ENCODE data around the gene SOBP. TPM values are rescaled to one million over a fixed set of nuclear protein-coding genes. Genes with fewer than 3 reads are reported as not detected.

SOBP gene
- total RNA-seq, 1 donor from 2014 or later = 6.8 TPM

- Histone ChIP-seq H3K36me3 (no peaks in the 10 kb centered on the region), H3K27ac (no peak overlapping the region), H3K9me3 (no peaks in the 10 kb centered on the region), H3K4me1 (no peaks in the 10 kb centered on the region), H3K4me3 (no peak overlapping the region), H3K27me3 (no peaks in the 10 kb centered on the region)
- intact Hi-C loops (cut with DNase I) = no loop called here
- ATAC-seq = no peak
- TF ChIP-seq, protein P1, sequence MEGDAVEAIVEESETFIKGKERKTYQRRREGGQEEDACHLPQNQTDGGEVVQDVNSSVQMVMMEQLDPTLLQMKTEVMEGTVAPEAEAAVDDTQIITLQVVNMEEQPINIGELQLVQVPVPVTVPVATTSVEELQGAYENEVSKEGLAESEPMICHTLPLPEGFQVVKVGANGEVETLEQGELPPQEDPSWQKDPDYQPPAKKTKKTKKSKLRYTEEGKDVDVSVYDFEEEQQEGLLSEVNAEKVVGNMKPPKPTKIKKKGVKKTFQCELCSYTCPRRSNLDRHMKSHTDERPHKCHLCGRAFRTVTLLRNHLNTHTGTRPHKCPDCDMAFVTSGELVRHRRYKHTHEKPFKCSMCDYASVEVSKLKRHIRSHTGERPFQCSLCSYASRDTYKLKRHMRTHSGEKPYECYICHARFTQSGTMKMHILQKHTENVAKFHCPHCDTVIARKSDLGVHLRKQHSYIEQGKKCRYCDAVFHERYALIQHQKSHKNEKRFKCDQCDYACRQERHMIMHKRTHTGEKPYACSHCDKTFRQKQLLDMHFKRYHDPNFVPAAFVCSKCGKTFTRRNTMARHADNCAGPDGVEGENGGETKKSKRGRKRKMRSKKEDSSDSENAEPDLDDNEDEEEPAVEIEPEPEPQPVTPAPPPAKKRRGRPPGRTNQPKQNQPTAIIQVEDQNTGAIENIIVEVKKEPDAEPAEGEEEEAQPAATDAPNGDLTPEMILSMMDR (IDR thresholded peaks at IDR 0.05) = no peak
- DNase-seq = no peak
Observed at GRCh38 chr6:107574856-107575255, 84.9 kb downstream of the SOBP start.

DNA sequence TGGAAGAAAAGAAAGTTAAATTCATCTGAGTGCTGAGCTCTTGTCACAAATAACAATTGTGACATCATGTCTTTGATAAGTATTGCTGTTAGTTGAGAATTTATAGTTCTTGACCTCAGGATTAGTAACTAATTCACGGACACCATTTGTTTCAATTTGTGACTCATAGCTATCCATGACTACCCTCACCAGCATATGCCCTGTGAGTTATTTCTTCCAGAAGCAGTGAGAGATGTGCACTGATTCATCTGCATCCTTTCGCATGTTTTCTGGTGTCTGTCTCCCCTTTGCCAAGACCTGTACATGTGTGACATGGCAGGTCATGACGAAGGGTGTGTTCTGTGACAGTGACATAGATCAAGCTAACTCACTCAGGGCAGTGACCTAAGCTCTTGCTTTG lies 86.9 kb downstream of the SOBP start:
- Histone ChIP-seq H3K27ac (no peak overlapping the region), H3K9me3 (no peaks in the 10 kb centered on the region), H3K4me1 (no peaks in the 10 kb centered on the region), H3K36me3 (no peaks in the 10 kb centered on the region), H3K27me3 (no peaks in the 10 kb centered on the region), H3K4me3 (no peak overlapping the region)
- DNase-seq = no peak
- TF ChIP-seq, protein P1 (IDR thresholded peaks at IDR 0.05) = no peak
- ATAC-seq = no peak
- intact Hi-C loops (cut with DNase I) = no loop called here

DNA sequence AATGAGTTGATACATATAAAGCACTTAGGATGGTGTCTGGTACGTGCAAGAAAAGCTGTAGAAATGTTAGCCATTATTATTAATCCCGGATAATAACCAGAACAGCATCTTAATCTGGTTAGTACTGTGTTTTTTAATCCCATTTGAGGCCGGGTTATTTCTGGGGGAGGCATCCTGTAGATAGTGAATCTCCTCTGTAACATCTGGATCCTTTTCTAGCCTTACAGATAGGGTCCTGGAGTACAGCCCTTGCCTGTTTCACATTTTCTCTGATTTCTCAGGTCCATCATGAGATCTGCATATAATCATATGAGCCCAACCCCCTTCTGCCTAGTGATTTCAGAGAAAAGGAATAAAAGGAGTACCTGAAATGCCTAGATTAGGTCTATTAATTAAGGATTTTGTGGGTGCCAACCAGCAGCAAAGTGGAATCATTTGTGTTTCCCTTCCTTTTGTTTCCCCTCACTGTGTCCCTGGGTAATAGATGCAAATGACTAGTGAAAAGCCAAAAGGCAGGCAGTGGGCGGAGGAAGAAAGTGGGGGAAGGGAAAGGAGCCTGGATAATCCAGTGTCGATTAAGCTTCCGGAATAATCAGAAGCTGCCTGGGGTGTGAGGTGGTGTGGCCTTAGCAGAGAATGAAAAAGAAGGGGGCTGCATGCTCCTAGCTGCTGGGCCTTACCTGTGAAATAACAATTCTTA lies 88.9 kb downstream of the SOBP start:
- no peak overlapping the region for H3K4me3 ChIP-seq
- ATAC-seq (no peak), DNase-seq (no peak)
- intact Hi-C loops (cut with DNase I) = no loop called here
- no peaks in the 10 kb centered on the region for H3K36me3 ChIP-seq
- TF ChIP-seq, protein P1 (IDR thresholded peaks at IDR 0.05) = no peak
- H3K4me1 ChIP-seq = no peaks in the 10 kb centered on the region
- no peak overlapping the region for H3K27ac ChIP-seq
- no peaks in the 10 kb centered on the region for H3K27me3 ChIP-seq
- H3K9me3 ChIP-seq = no peaks in the 10 kb centered on the region

DNA sequence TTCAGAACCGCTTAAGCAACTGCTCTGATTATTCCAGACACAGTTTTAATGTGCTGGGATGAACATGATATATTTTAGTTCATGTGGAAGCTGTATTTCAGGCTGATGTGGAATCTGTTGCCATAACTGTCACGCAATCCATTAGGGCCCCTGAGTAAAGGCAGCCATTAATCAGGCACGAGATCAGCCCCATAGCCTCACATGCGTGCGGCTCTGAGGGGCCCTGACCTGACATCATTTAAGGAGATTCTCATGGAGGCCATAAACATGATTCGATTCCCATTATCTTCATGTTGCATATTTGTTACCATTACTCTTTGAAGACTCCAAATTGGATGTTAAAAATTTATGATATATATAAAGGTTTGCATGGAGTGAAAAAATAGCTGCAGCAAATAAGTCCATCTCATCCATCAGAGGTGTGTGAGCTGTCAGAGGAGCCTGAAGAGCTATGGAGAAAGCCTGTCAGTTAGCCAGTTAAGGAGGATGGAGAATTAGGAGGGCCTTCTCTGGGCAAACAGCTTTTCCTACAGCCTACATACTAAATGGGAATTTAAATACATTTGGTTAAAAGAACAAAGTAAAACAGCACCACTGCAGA lies 89.6 kb downstream of the SOBP start:
- H3K27ac ChIP-seq = no peak overlapping the region
- intact Hi-C loops (cut with DNase I) = no loop called here
- DNase-seq (no peak), ATAC-seq (no peak)
- no peaks in the 10 kb centered on the region for H3K27me3 ChIP-seq
- no peaks in the 10 kb centered on the region for H3K9me3 ChIP-seq
- no peak overlapping the region for H3K4me3 ChIP-seq
- no peaks in the 10 kb centered on the region for H3K4me1 ChIP-seq
- H3K36me3 ChIP-seq = no peaks in the 10 kb centered on the region
- TF ChIP-seq, protein P1 (IDR thresholded peaks at IDR 0.05) = no peak

- no peak for ATAC-seq
- no peak overlapping the region for H3K27ac ChIP-seq
- H3K9me3 ChIP-seq = no peaks in the 10 kb centered on the region
- no peak for DNase-seq
- intact Hi-C loops (cut with DNase I) = no loop called here
- H3K27me3 ChIP-seq = no peaks in the 10 kb centered on the region
- no peak overlapping the region for H3K4me3 ChIP-seq
- no peaks in the 10 kb centered on the region for H3K36me3 ChIP-seq
- TF ChIP-seq, protein P1 (IDR thresholded peaks at IDR 0.05) = no peak
- no peaks in the 10 kb centered on the region for H3K4me1 ChIP-seq
Observed at GRCh38 chr6:107582086-107582485, 92.2 kb downstream of the SOBP start.
